Naive thymus-derived CD4-positive, alpha-beta T cell (primary cell): ENCODE data around the gene PRR5L. TPM values are rescaled to one million over a fixed set of nuclear protein-coding genes. Genes with fewer than 3 reads are reported as not detected.

Experiments used
- ATAC-seq: fragments of 150-1000 bp; cut with Tn5 transposase; 2 replicates; pipeline ENCODE4 v1.10.0; 2021; ENCODE audit warnings: mild to moderate bottlenecking, moderate library complexity
- CTCF ChIA-PET: fragments of 350-600 bp; sonication (Branson Sonifier 250); formaldehyde crosslinking; loops from one replicate; lab custom pipeline; 2021; ENCODE audit warnings: antibody characterized with exemption; lab: Charles Lee
- POLR2A ChIA-PET: fragments of 350-600 bp; sonication (Branson Sonifier 250); formaldehyde crosslinking; loops from one replicate; lab custom pipeline; 2021; ENCODE audit warnings: antibody characterized with exemption, inconsistent platforms; lab: Charles Lee
- DNase-seq, 9 donors: peaks; one replicate each; pipeline versions ENCODE4 v3.0.0 to v3.0.0-alpha.2; 2020 to 2022; ENCODE audit warnings: mixed read lengths in 1 of 9
- H3K27ac ChIP-seq: one replicate; pipeline ENCODE4 v1.7.0; 2013; ENCODE audit warnings: mild to moderate bottlenecking, low read depth, low read length, moderate library complexity
- H3K27me3 ChIP-seq, 2 donors: one replicate each; pipeline ENCODE4 v1.7.0; 2013; ENCODE audit warnings: low read length in 2 of 2, mild to moderate bottlenecking in 2 of 2, moderate library complexity in 2 of 2; ENCODE audit not compliant: control insufficient read depth in 2 of 2, insufficient read depth in 2 of 2
- H3K36me3 ChIP-seq, 3 experiments: 1 replicate in 2 of 3; 2 replicates in 1 of 3; pipeline ENCODE4 v1.7.0; 2013; ENCODE audit warnings: low read length in 3 of 3, mild to moderate bottlenecking in 3 of 3, moderate library complexity in 1 of 3; ENCODE audit not compliant: insufficient read depth in 3 of 3, control insufficient read depth in 2 of 3
- H3K4me1 ChIP-seq, 2 donors: one replicate each; pipeline ENCODE4 v1.7.0; 2013; ENCODE audit warnings: low read length in 2 of 2, mild to moderate bottlenecking in 2 of 2, moderate library complexity in 1 of 2; ENCODE audit not compliant: control insufficient read depth in 2 of 2, insufficient read depth in 2 of 2
- H3K4me3 ChIP-seq: 2 replicates; pipeline ENCODE4 v1.7.0; 2013; ENCODE audit warnings: mild to moderate bottlenecking, low read length
- H3K9me3 ChIP-seq, 3 experiments: 1 replicate in 2 of 3; 2 replicates in 1 of 3; pipeline ENCODE4 v1.7.0; 2013; ENCODE audit warnings: low read length in 3 of 3; ENCODE audit not compliant: control insufficient read depth in 2 of 3
- H3K27ac Mint-ChIP-seq, 9 donors: one replicate each; pipeline ENCODE4 v1.8.0; 2020 to 2022; ENCODE audit warnings: mixed read lengths in 9 of 9, mild to moderate bottlenecking in 8 of 9, moderate library complexity in 5 of 9, inconsistent platforms in 2 of 9
- H3K27me3 Mint-ChIP-seq, 5 donors: one replicate each; pipeline ENCODE4 v1.8.0; 2021 to 2022; ENCODE audit warnings: mixed read lengths in 5 of 5, mild to moderate bottlenecking in 1 of 5
- H3K36me3 Mint-ChIP-seq, 5 donors: one replicate each; pipeline ENCODE4 v1.8.0; 2020 to 2022; ENCODE audit warnings: mixed read lengths in 5 of 5, mild to moderate bottlenecking in 3 of 5, inconsistent platforms in 1 of 5
- H3K4me1 Mint-ChIP-seq, 7 donors: one replicate each; pipeline ENCODE4 v1.8.0; 2020 to 2022; ENCODE audit warnings: mixed read lengths in 7 of 7, mild to moderate bottlenecking in 3 of 7, inconsistent platforms in 1 of 7
- H3K4me3 Mint-ChIP-seq, 10 donors: one replicate each; pipeline ENCODE4 v1.8.0; 2020 to 2022; ENCODE audit warnings: mild to moderate bottlenecking in 10 of 10, mixed read lengths in 10 of 10, moderate library complexity in 6 of 10, inconsistent platforms in 2 of 10
- H3K9me3 Mint-ChIP-seq, 11 donors: one replicate each; pipeline ENCODE4 v1.8.0; 2020 to 2022; ENCODE audit warnings: mixed read lengths in 11 of 11, mild to moderate bottlenecking in 4 of 11, inconsistent platforms in 1 of 11, moderate library complexity in 1 of 11
- intact Hi-C, 2 donors: fragments of 100-400 bp; cut with micrococcal nuclease; formaldehyde crosslinking; loops; one replicate each; pipeline ENCODE4 v1.15.1; 2023
- polyA plus RNA-seq, 2 donors: library from polyadenylated mRNA; unstranded; fragments of 300-500 nt; fragmentation: Illumina TruSeq; gene quantifications; one replicate each; pipeline ENCODE4 v1.2.3, GENCODE V29; 2021
- total RNA-seq, 6 experiments: library from RNA in 5 of 6; stranded (reverse) in 5 of 6; gene quantifications; 1 replicate in 5 of 6; 2 replicates in 1 of 6; pipeline ENCODE4 v1.2.3 and lab custom pipeline; 2021 to 2026

The PRR5L gene
- total and polyA plus RNA-seq, 7 experiments from 2014 or later: 0.10 to 47.6 (median 2.6) TPM

DNA sequence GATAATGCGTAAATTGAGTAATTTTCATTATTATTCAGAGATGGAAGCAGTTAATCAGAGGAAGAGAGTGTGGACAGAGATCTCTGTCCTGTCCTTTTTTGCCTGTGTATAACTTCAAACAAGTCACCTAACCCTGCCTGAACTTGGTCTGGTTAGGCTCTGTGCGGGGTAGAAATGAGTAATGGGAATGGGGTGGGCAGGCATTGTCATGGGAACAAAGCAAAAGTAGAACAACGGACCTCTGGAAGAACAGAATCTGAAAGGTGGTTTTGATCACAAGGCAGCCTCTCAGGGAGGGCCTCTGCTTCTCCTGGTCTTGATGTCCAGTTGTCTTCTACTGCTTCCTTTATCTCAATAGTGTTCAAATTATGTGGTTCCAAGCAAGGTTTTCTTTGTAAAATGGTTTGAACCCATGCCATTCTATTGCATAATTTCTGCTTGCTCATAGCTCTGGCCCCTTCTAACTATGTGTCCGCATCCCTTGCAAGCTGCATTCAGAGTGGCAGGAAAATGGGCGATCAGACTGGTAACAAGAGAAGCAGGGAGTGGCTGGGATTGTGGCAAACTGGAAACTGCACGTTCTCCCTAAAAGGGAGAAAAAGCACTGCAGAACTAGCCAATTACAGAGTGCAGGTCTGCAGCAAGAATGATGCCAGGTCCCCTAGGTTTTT is 76.1 kb downstream of the PRR5L start:
- Histone ChIP-seq H3K4me3 (no peak overlapping the region), H3K9me3 (no peaks in the 10 kb centered on the region), H3K27ac (no peak overlapping the region), H3K36me3 (no peaks in the 10 kb centered on the region), H3K4me1 (peaks cover 0 to 8% of the 10 kb centered on the region in 2 donors), H3K27me3 (no peaks in the 10 kb centered on the region)
- Mint-ChIP-seq H3K36me3 (peaks cover 0 to 3% (median 0%) of the 10 kb centered on the region in 5 donors), H3K4me3 (no peak overlapping the region), H3K27me3 (peaks cover 34 to 76% (median 53%) of the 10 kb centered on the region in 5 donors), H3K27ac (no peak overlapping the region), H3K9me3 (peaks cover 0 to 4% (median 0%) of the 10 kb centered on the region in 11 donors), H3K4me1 (peaks cover 0 to 22% (median 11%) of the 10 kb centered on the region in 7 donors)
- ATAC-seq (no peak), DNase-seq (no peak)
- ChIA-PET POLR2A (no interaction called here), CTCF (no interaction called here)
- intact Hi-C loops: no loop called here

DNA sequence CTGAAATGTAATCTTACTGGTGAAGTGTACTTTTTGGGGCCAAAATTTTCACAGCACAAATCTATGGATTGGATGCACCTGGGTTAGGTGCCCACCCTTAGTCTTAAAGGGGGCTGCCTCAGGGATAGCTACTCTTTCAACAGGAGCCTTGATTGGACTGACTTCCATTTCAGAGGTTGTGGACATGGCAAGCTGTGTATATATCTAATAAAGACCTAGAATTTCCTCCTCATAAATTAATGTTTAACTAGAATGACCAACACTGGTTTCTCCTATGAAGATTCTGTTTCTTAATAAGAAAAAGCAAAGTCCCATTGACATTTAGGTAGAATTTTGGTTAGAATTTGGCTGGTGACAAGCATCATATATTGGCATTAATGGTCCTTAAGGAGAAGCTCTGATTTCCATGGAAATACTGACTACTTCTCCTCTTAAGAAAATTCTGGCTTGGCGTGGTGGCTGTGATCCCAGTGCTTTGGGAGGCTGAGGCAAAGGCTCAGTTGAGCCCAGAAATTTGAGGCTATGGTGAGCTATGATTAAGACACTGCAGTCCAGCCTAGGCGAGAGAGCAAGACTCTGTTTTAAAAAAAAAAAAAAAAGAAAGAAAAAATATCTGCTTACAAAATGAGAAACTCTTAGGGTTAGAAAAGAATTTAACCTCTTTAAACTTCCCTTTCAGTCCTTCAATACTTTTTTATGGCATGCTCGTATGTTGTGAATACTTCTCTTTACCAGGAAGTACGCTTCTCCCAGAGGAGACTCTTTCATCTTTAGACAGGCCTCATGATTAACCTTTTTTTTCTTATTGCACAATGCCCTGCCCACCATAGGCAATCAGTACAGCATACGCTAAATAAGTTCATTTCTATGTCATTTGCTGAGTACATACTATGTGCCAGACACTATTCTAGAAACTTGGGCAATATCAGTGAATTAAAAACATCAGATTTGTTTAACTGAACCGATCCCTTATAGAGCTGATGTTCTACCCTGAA is 77.2 kb downstream of the PRR5L start:
- Histone ChIP-seq H3K36me3 (no peaks in the 10 kb centered on the region), H3K4me1 (peaks cover 0 to 8% of the 10 kb centered on the region in 2 donors), H3K4me3 (no peak overlapping the region), H3K9me3 (no peaks in the 10 kb centered on the region), H3K27me3 (peaks cover 0 to 5% of the 10 kb centered on the region in 2 donors), H3K27ac (no peak overlapping the region)
- Mint-ChIP-seq H3K27me3 (peaks cover 35 to 76% (median 55%) of the 10 kb centered on the region in 5 donors), H3K9me3 (peaks cover 0 to 4% (median 0%) of the 10 kb centered on the region in 11 donors), H3K36me3 (peaks cover 0 to 3% (median 0%) of the 10 kb centered on the region in 5 donors), H3K27ac (no peak overlapping the region), H3K4me3 (no peak overlapping the region), H3K4me1 (peaks cover 6 to 29% (median 19%) of the 10 kb centered on the region in 7 donors)
- intact Hi-C loops: no loop called here
- ATAC-seq: no peak
- ChIA-PET CTCF (no interaction called here), POLR2A (no interaction called here)
- DNase-seq: no peak

DNA sequence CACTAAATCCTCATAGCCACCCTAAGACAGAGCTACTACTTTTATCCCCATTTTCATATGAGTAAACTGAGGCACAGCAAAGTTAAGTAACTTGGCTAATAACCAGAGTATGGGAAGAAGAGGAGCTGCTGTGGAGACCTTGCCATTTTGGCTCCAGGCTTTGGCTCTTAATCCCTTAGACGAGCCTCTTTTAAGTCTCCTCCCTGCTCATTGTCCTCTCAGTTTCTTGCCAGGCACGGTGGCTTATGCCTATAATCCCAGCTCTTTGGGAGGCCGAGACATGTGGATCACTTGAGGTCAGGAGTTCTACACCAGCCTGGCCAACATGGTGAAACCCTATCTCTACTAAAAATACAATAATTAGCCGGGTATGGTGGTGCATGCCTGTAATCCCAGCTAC is 78.6 kb downstream of the PRR5L start:
- no peak overlapping the region for H3K4me3 Mint-ChIP-seq
- H3K27me3 ChIP-seq: peaks cover 0 to 5% of the 10 kb centered on the region in 2 donors
- H3K4me1 ChIP-seq: peaks cover 0 to 8% of the 10 kb centered on the region in 2 donors
- H3K27ac ChIP-seq: no peak overlapping the region
- peaks cover 42 to 81% (median 65%) of the 10 kb centered on the region in 5 donors for H3K27me3 Mint-ChIP-seq
- intact Hi-C loops: loop anchor here in 1 of 2 donors (1.0 to 5.0 kb wide), 2 partner anchors 82 to 103 kb away; no protein-coding TSS in a partner anchor
- CTCF ChIA-PET: no interaction called here
- H3K9me3 Mint-ChIP-seq: peaks cover 0 to 2% (median 0%) of the 10 kb centered on the region in 11 donors
- no peaks in the 10 kb centered on the region for H3K9me3 ChIP-seq
- POLR2A ChIA-PET: no interaction called here
- peaks cover 0 to 13% (median 0%) of the 10 kb centered on the region in 5 donors for H3K36me3 Mint-ChIP-seq
- ATAC-seq: no peak
- DNase-seq: no peak
- no peak overlapping the region for H3K4me3 ChIP-seq
- no peaks in the 10 kb centered on the region for H3K36me3 ChIP-seq
- H3K4me1 Mint-ChIP-seq: peaks cover 6 to 42% (median 20%) of the 10 kb centered on the region in 7 donors
- no peak overlapping the region for H3K27ac Mint-ChIP-seq

DNA sequence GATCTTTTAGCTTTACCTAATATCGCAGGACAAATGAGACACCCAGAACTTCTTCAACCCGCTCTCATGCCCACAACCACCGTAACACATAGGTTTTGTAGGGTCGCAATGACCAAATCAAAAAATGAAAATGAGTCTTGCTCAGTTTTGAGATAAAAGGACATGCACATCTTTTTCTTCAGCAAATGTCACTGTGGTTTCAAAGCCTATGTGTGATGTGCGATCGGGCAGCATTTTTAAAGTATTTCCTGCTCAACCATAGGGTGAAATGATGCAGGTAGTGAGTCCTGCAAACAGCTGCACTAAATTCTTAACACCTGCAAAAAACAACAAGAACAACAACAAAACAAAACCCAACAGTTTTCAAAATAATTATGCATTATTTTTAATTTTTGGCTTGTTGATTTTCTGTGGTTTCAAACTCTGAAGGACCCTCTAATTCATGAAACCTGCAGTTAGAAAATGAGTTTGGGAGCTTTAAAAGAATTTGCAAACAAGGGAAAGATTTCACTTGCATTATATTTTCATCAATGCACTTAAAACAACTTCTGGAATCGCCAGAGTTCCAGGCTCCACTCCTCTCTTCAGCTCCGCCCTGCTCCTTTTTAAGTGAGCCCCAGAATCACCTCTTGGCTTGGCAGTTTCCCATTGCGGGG is 79.4 kb downstream of the PRR5L start:
- no peaks in the 10 kb centered on the region for H3K9me3 ChIP-seq
- intact Hi-C loops: loop anchor here in 1 of 2 donors (1.0 to 5.0 kb wide), 3 partner anchors 83 to 102 kb away; partner anchors contain the start of gene COMMD9
- H3K4me1 ChIP-seq: peaks cover 0 to 15% of the 10 kb centered on the region in 2 donors
- ChIA-PET POLR2A (no interaction called here), CTCF (no interaction called here)
- peaks cover 42 to 79% (median 67%) of the 10 kb centered on the region in 5 donors for H3K27me3 Mint-ChIP-seq
- H3K4me3 ChIP-seq: peak overlapping the region; percentile 71
- H3K27ac ChIP-seq: no peak overlapping the region
- H3K36me3 ChIP-seq: no peaks in the 10 kb centered on the region
- DNase-seq (no peak), ATAC-seq (no peak)
- H3K9me3 Mint-ChIP-seq: peaks cover 0 to 2% (median 0%) of the 10 kb centered on the region in 11 donors
- peaks cover 6 to 45% (median 20%) of the 10 kb centered on the region in 7 donors for H3K4me1 Mint-ChIP-seq
- no peak overlapping the region for H3K27ac Mint-ChIP-seq
- H3K4me3 Mint-ChIP-seq: peak overlapping the region in 6 of 10 donors; percentile 20 to 98 (median 74)
- H3K36me3 Mint-ChIP-seq: peaks cover 0 to 15% (median 0%) of the 10 kb centered on the region in 5 donors
- peaks cover 0 to 5% of the 10 kb centered on the region in 2 donors for H3K27me3 ChIP-seq

DNA sequence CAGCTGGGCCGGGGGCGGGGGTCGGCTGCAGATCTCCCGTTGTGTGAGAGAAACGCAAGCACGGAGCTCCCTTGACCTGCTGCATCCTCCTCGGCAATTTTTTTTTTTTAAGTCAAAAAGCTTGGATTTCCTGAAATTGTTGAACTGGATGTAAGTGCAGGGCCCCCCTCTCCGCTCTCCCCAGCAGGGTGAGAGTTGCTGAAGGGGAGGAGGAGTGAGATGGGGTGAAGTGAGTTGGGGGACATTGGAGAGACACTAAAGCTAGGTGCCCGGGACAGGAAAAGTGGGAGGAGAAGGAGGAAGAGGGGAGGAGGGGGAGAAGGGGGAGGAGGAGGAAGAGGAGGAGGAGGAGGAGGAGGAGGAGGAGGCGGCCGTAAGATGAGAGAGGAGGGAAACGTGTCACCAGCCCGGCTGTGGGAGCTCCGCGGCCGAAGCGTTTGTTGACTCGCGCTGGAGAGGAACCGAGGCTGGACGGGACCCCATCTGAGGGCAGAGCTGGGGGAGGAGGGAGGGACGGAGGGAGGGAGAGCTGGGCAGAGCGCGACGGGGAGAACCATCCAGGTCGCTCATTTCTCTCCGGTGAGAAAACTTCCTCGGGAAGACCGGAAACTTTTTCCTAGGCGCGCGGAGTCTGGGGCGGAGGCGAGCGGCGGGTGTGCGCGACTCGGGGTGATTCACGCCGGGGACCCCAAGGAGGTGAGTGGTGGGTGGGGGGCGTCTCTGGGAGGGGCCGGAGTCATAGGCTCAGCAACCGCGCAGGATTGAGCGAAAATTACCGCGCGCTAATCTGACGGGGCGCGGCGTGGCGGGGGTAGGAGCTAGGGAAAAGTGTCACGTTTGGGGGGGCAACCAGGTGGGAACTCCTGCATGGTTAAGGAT is 80.2 kb downstream of the PRR5L start:
- Histone ChIP-seq H3K27me3 (peaks cover 0 to 5% of the 10 kb centered on the region in 2 donors), H3K27ac (no peak overlapping the region), H3K36me3 (no peaks in the 10 kb centered on the region), H3K9me3 (no peaks in the 10 kb centered on the region), H3K4me3 (peak overlapping the region; percentile 71), H3K4me1 (peaks cover 0 to 17% of the 10 kb centered on the region in 2 donors)
- Mint-ChIP-seq H3K9me3 (peaks cover 0 to 2% (median 0%) of the 10 kb centered on the region in 11 donors), H3K4me3 (peak overlapping the region; percentile 49 to 98 (median 74)), H3K36me3 (peaks cover 0 to 19% (median 0%) of the 10 kb centered on the region in 5 donors), H3K4me1 (peaks cover 6 to 49% (median 22%) of the 10 kb centered on the region in 7 donors), H3K27ac (peak overlapping the region in 2 of 9 donors; percentile 41 to 85), H3K27me3 (peaks cover 43 to 74% (median 64%) of the 10 kb centered on the region in 5 donors)
- intact Hi-C loops: loop anchor here in 1 of 2 donors (2.0 to 5.0 kb wide), 2 partner anchors 87 to 101 kb away; partner anchors contain the start of gene COMMD9
- no peak for ATAC-seq
- CTCF ChIA-PET: no interaction called here
- peak in 1 of 9 donors; percentile 34 for DNase-seq
- POLR2A ChIA-PET: no interaction called here
